HFFc6 (cell line): ENCODE data around the gene PMEPA1. TPM values are rescaled to one million over a fixed set of nuclear protein-coding genes. Genes with fewer than 3 reads are reported as not detected.
"Not testable (repeated sequence)": the region's sequence is repeated elsewhere in the genome, so short reads cannot be mapped to it uniquely, and the experiment has no call there.

Source experiments
- DNase-seq: peaks from one replicate; pipeline ENCODE4 v3.0.0-alpha.2; 2018
- H3K27ac Mint-ChIP-seq: 2 replicates; pipeline ENCODE4 v1.8.0; 2020; ENCODE audit warnings: mild to moderate bottlenecking, mixed read lengths
- H3K27me3 Mint-ChIP-seq: 2 replicates; pipeline ENCODE4 v1.8.0; 2021; ENCODE audit warnings: mild to moderate bottlenecking, moderate library complexity, mixed read lengths; ENCODE audit not compliant: insufficient read depth
- H3K36me3 Mint-ChIP-seq: 2 replicates; pipeline ENCODE4 v1.8.0; 2021; ENCODE audit warnings: low read depth, mixed read lengths
- H3K4me1 Mint-ChIP-seq: 2 replicates; pipeline ENCODE4 v1.8.0; 2020; ENCODE audit warnings: low read depth, mixed read lengths
- H3K4me3 Mint-ChIP-seq: 2 replicates; pipeline ENCODE4 v1.8.0; 2020; ENCODE audit warnings: mild to moderate bottlenecking, moderate library complexity, mixed read lengths
- H3K9me3 Mint-ChIP-seq: 2 replicates; pipeline ENCODE4 v1.8.0; 2020; ENCODE audit warnings: mild to moderate bottlenecking, mixed read lengths
- total RNA-seq, 6 experiments: library from RNA; stranded (reverse); fragmentation: NEBNext Ultra II Directional; extraction: Animal tissue kit (Norgen Biotek cat#: 25700); gene quantifications; 2 replicates in 1 of 6; 3 replicates in 5 of 6; pipeline ENCODE4 v1.2.3, GENCODE V29; 2021
- TF ChIP-seq, protein P1 (sequence below): fragments of 200-600 bp; sonication (generic); IDR thresholded peaks from 2 replicates; pipeline ENCODE4 v1.5.0; 2021; ENCODE audit warnings: antibody characterized with exemption, mild to moderate bottlenecking

PMEPA1 gene
- total RNA-seq, 6 experiments from 2014 or later, result 4.7 to 8.0 (median 5.3) TPM

DNA sequence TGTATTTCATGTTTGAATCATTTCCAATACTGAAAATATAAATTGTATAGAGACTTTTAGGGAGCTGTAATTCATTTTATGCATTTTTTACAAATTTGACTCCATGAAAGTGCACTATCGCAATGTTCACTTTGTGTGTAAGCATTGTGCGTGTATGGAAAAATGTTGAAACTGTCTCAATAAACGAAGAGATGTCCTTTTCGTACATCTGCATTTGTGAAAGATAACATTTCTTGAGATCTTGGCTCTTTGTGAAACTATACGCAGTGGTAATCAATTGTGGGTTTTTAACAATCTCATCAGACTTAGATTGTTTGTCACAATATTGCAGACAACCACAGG is 70.9 kb downstream of the PMEPA1 start:
- H3K4me1 Mint-ChIP-seq, result no peaks in the 10 kb centered on the region
- no peak overlapping the region for H3K27ac Mint-ChIP-seq

DNA sequence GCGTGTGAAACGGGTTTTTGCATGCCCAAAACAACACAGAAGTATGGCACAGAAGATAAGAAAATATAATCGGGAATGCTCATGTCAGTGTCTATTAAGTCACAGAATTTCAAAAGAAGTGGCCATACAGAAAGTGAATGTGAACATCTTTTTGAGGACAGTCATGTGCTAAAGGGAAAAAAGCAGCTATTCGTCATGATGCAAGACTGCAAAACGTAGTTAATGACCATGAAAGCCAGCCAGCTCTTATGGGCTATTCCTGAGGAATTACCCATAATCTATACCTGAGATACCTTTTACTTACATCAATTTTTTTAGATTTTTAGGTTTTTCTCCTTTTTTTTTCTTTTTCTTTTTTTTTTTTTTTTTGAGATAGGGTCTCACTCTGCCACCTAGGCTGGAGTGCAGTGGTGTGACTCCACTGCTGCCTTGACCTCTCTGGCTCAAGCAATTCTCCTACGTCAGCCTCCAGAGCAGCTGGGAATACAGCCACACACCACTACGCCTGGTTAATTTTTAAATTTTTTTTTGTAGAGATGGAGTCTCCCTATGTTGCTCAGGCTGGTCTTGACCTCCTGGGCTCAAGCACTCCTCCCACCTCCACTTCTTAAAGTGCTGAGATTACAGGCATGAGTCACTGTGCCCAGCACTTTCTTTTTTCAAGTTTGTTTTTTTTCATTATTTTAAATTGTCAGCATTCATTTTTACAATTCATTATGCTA is 71.5 kb downstream of the PMEPA1 start:
- Mint-ChIP-seq H3K27me3 (peaks cover 21% of the 10 kb centered on the region), H3K27ac (no peak overlapping the region), H3K36me3 (peaks cover 5% of the 10 kb centered on the region; the same call in 1 of the 2 replicates), H3K9me3 (peaks cover 8% of the 10 kb centered on the region; the same call in 1 of the 2 replicates), H3K4me3 (no peak overlapping the region), H3K4me1 (no peaks in the 10 kb centered on the region)
- no peak for DNase-seq
- TF ChIP-seq, protein P1, sequence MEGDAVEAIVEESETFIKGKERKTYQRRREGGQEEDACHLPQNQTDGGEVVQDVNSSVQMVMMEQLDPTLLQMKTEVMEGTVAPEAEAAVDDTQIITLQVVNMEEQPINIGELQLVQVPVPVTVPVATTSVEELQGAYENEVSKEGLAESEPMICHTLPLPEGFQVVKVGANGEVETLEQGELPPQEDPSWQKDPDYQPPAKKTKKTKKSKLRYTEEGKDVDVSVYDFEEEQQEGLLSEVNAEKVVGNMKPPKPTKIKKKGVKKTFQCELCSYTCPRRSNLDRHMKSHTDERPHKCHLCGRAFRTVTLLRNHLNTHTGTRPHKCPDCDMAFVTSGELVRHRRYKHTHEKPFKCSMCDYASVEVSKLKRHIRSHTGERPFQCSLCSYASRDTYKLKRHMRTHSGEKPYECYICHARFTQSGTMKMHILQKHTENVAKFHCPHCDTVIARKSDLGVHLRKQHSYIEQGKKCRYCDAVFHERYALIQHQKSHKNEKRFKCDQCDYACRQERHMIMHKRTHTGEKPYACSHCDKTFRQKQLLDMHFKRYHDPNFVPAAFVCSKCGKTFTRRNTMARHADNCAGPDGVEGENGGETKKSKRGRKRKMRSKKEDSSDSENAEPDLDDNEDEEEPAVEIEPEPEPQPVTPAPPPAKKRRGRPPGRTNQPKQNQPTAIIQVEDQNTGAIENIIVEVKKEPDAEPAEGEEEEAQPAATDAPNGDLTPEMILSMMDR, result no peak

More for the DNA sequence above, 70.9 kb downstream of the PMEPA1 start:
- H3K27me3 Mint-ChIP-seq, result peaks cover 20% of the 10 kb centered on the region
- no peak for DNase-seq
- peaks cover 8% of the 10 kb centered on the region; the same call in 1 of the 2 replicates for H3K9me3 Mint-ChIP-seq
- peaks cover 5% of the 10 kb centered on the region; the same call in 1 of the 2 replicates for H3K36me3 Mint-ChIP-seq
- no peak overlapping the region for H3K4me3 Mint-ChIP-seq
- TF ChIP-seq, protein P1, result no peak

DNA sequence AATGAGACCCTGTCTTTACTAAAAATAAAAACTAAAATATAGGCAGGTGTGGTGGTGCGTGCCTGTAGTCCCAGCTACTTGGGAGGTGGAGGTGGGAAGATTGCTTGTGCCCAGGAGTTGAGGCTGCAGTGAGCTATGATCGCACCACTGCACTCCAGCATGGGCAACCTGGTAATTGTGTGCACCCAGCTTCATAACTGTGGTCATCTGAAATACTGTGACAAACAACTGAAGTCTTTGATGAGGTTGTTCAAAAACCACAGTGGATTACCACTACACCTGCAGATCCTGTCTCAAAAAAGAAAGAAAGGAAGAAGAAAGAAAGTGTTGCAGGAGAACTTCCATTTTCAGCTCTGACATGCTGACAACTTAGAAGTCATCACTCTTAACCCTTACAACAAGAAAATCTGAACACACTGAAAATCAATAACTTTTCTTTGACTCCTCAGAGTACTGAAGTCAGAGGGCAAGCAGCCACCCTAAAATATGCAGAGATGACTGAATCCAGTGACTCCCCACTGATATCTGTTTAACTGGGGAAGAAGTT is 75.8 kb downstream of the PMEPA1 start:
- Mint-ChIP-seq H3K9me3 (peaks cover 8% of the 10 kb centered on the region; the same call in 1 of the 2 replicates), H3K27ac (no peak overlapping the region), H3K27me3 (peaks cover 39% of the 10 kb centered on the region), H3K4me3 (no peak overlapping the region), H3K4me1 (no peaks in the 10 kb centered on the region), H3K36me3 (peaks cover 5% of the 10 kb centered on the region)
- no peak for DNase-seq
- TF ChIP-seq, protein P1, result no peak

DNA sequence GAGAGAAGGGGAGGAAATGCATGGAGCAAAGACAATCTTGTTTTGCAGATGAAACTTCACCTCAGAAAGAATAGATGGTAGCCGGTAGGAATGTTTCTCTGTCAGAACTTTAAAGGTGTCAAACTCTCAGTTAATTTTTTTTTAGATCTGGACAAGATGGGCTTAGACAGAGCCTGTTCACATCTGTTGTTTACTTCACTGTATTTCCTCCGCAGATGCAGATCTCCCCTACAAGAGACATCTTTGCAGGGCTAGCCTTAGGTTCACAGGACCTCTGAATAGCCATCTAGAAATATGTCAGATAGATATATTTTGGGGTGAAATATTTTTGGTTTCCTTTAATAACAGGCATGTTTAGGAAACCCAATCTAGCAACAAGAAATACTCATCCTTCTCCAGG is 77.5 kb downstream of the PMEPA1 start:
- Mint-ChIP-seq H3K27ac (no peak overlapping the region), H3K9me3 (peaks cover 8% of the 10 kb centered on the region; the same call in 1 of the 2 replicates), H3K4me1 (peaks cover 9% of the 10 kb centered on the region), H3K36me3 (peaks cover 5% of the 10 kb centered on the region), H3K4me3 (no peak overlapping the region), H3K27me3 (peaks cover 39% of the 10 kb centered on the region)
- no peak for DNase-seq
- TF ChIP-seq, protein P1, result no peak

DNA sequence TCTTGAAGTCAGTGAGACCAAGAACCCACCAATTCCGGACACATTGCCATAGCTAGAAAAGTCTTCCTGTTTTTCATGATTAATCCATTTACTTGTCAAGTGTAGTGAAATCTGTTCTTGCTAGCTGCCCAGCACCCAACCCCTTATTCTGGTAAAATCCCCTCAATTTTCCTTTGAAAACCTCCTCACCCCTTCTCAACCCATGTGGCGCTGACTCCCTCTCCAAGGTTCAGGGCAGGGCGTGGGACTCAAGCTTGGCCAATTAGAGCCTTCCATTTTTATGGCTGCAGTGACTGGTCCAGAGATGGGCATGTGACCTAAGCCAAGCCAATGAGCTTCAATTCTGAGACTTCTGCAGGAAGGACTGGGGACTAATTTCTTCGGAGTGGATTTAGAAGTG is 79.8 kb downstream of the PMEPA1 start:
- Mint-ChIP-seq H3K4me1 (peaks cover 9% of the 10 kb centered on the region), H3K4me3 (no peak overlapping the region), H3K27me3 (peaks cover 24% of the 10 kb centered on the region), H3K9me3 (no peaks in the 10 kb centered on the region), H3K27ac (no peak overlapping the region), H3K36me3 (no peaks in the 10 kb centered on the region; the same call in 1 of the 2 replicates)
- TF ChIP-seq, protein P1, result no peak
- DNase-seq, result no peak

DNA sequence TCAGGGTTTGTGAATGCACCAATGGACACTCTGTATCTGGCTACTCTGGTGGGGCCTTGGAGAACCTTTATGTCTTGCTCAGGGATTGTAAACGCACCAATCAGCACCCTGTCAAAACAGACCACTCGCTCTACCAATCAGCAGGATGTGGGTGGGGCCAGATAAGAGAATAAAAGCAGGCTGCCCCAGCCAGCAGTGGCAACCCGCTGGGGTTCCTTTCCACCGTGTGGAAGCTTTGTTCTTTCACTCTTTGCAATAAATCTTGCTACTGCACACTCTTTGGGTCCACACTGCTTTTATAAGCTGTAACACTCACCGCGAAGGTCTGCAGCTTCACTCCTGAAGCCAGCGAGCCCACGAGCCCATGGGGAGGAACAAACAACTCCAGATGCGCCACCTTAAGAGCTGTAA is 80.3 kb downstream of the PMEPA1 start:
- peaks cover 25% of the 10 kb centered on the region for H3K27me3 Mint-ChIP-seq

DNA sequence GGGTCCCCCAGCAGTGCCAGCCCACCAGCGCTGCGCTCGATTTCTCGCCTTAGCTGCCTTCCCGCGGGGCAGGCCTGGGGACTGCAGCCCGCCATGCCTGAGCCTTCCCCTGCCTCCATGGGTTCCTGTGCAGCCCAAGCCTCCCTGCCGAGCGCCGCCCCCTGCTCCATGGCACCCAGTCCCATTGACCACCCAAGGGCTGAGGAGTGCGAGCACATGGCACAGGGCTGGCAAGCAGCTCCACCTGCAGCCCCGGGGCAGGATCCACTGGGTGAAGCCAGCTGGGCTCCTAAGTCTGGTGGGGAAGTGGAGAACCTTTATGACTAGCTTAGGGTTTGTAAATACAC is 80.9 kb downstream of the PMEPA1 start:
- not testable (repeated sequence) for H3K27ac Mint-ChIP-seq, DNase-seq, H3K36me3 Mint-ChIP-seq, H3K4me1 Mint-ChIP-seq, H3K4me3 Mint-ChIP-seq, H3K9me3 Mint-ChIP-seq
- H3K27me3 Mint-ChIP-seq, result peaks cover 26% of the 10 kb centered on the region

More for the DNA sequence above, 80.3 kb downstream of the PMEPA1 start:
- H3K4me3 Mint-ChIP-seq, H3K27ac Mint-ChIP-seq, H3K36me3 Mint-ChIP-seq, H3K4me1 Mint-ChIP-seq, DNase-seq, H3K9me3 Mint-ChIP-seq: not testable (repeated sequence)
